ENCODE data around the gene OR10H4. TPM values are rescaled to one million over a fixed set of nuclear protein-coding genes. Genes with fewer than 3 reads are reported as not detected.

OR10H4 gene
- total RNA-seq, 1 experiment from 2014 or later, result not detected

- TF ChIP-seq ZNF281 (CRISPR knock-in tag; IDR thresholded peaks at IDR 0.05) (no peak), USF1 (CRISPR knock-in tag; IDR thresholded peaks at IDR 0.05) (no peak), ATF1 (CRISPR knock-in tag; IDR thresholded peaks at IDR 0.05) (no peak)
Measured at GRCh38 chr19:15913830-15914229, 35.0 kb upstream of the OR10H4 start (continued).

- ATAC-seq (no peak), DNase-seq (ENCODE audit: low spot score) (no peak)
- Mint-ChIP-seq H3K27me3 (ENCODE audit: low read depth) (peaks cover 50% of the 10 kb centered on the region), H3K4me3 (no peak overlapping the region), H3K36me3 (peaks cover 33% of the 10 kb centered on the region), H3K4me1 (peaks cover 3% of the 10 kb centered on the region; the same call in 1 of the 2 replicates), H3K9me3 (peaks cover 59% of the 10 kb centered on the region), H3K27ac (no peak overlapping the region)
- ChIA-PET CTCF (no interaction called here), POLR2A (no interaction called here)
- TF ChIP-seq IRF1 (CRISPR knock-in tag; IDR thresholded peaks at IDR 0.05) (no peak), SOX15 (CRISPR knock-in tag; IDR thresholded peaks at IDR 0.05) (no peak), GRHL2 (CRISPR knock-in tag; IDR thresholded peaks at IDR 0.05; ENCODE audit: insufficient replicate concordance, severe bottlenecking) (no peak), ZNF671 (CRISPR knock-in tag; IDR thresholded peaks at IDR 0.05) (no peak), ARID4B (CRISPR knock-in tag; IDR thresholded peaks at IDR 0.05; ENCODE audit: borderline replicate concordance) (no peak), HMGA2 (CRISPR knock-in tag; IDR thresholded peaks at IDR 0.05) (no peak), OVOL2 (CRISPR knock-in tag; IDR thresholded peaks at IDR 0.05; ENCODE audit: borderline replicate concordance) (no peak), ZMAT4 (CRISPR knock-in tag; IDR thresholded peaks at IDR 0.05) (no peak), NR3C1 (CRISPR knock-in tag; conservative IDR thresholded peaks at IDR 0.05; ENCODE audit: low read depth) (no peak), CREB1 (CRISPR knock-in tag; IDR thresholded peaks at IDR 0.05) (no peak), FOXP4 (CRISPR knock-in tag; IDR thresholded peaks at IDR 0.05) (no peak), ATF2 (CRISPR knock-in tag; IDR thresholded peaks at IDR 0.05; ENCODE audit: borderline replicate concordance, low read depth) (no peak), HMGXB4 (CRISPR knock-in tag; IDR thresholded peaks at IDR 0.05) (no peak), ZNF281 (CRISPR knock-in tag; IDR thresholded peaks at IDR 0.05) (no peak), CBFB (CRISPR knock-in tag; IDR thresholded peaks at IDR 0.05; ENCODE audit: low read depth) (no peak), ESRRA (CRISPR knock-in tag; IDR thresholded peaks at IDR 0.05; ENCODE audit: borderline replicate concordance) (no peak), TEAD4 (CRISPR knock-in tag; IDR thresholded peaks at IDR 0.05) (no peak)
Measured at GRCh38 chr19:15915109-15915508, 33.7 kb upstream of the OR10H4 start.
